ENCODE results near the gene ABHD2.

Gene ABHD2

GRCh38 chr15:89243691-89244573 is 155.7 kb downstream of the ABHD2 start, which contains the start of gene FANCI (continued):
- TF ChIP-seq, protein P1, sequence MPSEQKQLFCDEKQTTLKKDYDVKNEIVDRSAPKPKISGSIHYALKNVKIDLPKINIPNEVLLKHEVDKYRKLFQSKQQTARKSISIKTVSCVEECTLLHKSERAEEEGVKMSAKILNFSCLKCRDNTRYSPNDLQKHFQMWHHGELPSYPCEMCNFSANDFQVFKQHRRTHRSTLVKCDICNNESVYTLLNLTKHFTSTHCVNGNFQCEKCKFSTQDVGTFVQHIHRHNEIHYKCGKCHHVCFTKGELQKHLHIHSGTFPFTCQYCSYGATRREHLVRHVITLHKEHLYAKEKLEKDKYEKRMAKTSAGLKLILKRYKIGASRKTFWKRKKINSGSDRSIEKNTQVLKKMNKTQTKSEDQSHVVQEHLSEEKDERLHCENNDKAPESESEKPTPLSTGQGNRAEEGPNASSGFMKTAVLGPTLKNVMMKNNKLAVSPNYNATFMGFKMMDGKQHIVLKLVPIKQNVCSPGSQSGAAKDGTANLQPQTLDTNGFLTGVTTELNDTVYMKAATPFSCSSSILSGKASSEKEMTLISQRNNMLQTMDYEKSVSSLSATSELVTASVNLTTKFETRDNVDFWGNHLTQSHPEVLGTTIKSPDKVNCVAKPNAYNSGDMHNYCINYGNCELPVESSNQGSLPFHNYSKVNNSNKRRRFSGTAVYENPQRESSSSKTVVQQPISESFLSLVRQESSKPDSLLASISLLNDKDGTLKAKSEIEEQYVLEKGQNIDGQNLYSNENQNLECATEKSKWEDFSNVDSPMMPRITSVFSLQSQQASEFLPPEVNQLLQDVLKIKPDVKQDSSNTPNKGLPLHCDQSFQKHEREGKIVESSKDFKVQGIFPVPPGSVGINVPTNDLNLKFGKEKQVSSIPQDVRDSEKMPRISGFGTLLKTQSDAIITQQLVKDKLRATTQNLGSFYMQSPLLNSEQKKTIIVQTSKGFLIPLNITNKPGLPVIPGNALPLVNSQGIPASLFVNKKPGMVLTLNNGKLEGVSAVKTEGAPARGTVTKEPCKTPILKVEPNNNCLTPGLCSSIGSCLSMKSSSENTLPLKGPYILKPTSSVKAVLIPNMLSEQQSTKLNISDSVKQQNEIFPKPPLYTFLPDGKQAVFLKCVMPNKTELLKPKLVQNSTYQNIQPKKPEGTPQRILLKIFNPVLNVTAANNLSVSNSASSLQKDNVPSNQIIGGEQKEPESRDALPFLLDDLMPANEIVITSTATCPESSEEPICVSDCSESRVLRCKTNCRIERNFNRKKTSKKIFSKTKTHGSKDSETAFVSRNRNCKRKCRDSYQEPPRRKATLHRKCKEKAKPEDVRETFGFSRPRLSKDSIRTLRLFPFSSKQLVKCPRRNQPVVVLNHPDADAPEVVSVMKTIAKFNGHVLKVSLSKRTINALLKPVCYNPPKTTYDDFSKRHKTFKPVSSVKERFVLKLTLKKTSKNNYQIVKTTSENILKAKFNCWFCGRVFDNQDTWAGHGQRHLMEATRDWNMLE (tag by site-specific recombination; conservative IDR thresholded peaks at IDR 0.05; ENCODE audit: low read depth): no peak
- TF ChIP-seq ZNF146 (tag by site-specific recombination; IDR thresholded peaks at IDR 0.05) (no peak), KLF10 (tag by site-specific recombination; IDR thresholded peaks at IDR 0.05) (peak; percentile 29; the same call in 1 of the 2 replicates), ZNF350 (tag by site-specific recombination; IDR thresholded peaks at IDR 0.05) (no peak), MYNN (tag by site-specific recombination; IDR thresholded peaks at IDR 0.05; ENCODE audit: borderline replicate concordance) (no peak), ZNF560 (tag by site-specific recombination; IDR thresholded peaks at IDR 0.05; ENCODE audit: borderline replicate concordance) (no peak), ZNF221 (tag by site-specific recombination; IDR thresholded peaks at IDR 0.05; ENCODE audit: borderline replicate concordance) (no peak), KLF8 (tag by site-specific recombination; IDR thresholded peaks at IDR 0.05) (peak; percentile 63), ZNF140 (tag by site-specific recombination; IDR thresholded peaks at IDR 0.05) (no peak), REST (tag by site-specific recombination; IDR thresholded peaks at IDR 0.05) (no peak), ZNF155 (tag by site-specific recombination; IDR thresholded peaks at IDR 0.05) (no peak), ZNF341 (tag by site-specific recombination; IDR thresholded peaks at IDR 0.05; ENCODE audit: low read depth) (peak; percentile 82), GLIS1 (tag by site-specific recombination; IDR thresholded peaks at IDR 0.05) (peak; percentile 57; the same call in 1 of the 2 replicates), ZNF510 (tag by site-specific recombination; IDR thresholded peaks at IDR 0.05; ENCODE audit: insufficient replicate concordance) (no peak), ZNF549 (tag by site-specific recombination; IDR thresholded peaks at IDR 0.05) (no peak), ZBTB10 (tag by site-specific recombination; IDR thresholded peaks at IDR 0.05) (peak; percentile 89), ZNF660 (tag by site-specific recombination; IDR thresholded peaks at IDR 0.05) (peak; percentile 78; the same call in 1 of the 2 replicates)
- TF ChIP-seq, protein P2, sequence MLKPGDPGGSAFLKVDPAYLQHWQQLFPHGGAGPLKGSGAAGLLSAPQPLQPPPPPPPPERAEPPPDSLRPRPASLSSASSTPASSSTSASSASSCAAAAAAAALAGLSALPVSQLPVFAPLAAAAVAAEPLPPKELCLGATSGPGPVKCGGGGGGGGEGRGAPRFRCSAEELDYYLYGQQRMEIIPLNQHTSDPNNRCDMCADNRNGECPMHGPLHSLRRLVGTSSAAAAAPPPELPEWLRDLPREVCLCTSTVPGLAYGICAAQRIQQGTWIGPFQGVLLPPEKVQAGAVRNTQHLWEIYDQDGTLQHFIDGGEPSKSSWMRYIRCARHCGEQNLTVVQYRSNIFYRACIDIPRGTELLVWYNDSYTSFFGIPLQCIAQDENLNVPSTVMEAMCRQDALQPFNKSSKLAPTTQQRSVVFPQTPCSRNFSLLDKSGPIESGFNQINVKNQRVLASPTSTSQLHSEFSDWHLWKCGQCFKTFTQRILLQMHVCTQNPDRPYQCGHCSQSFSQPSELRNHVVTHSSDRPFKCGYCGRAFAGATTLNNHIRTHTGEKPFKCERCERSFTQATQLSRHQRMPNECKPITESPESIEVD (tag by site-specific recombination; IDR thresholded peaks at IDR 0.05): no peak
- TF ChIP-seq, protein P3, sequence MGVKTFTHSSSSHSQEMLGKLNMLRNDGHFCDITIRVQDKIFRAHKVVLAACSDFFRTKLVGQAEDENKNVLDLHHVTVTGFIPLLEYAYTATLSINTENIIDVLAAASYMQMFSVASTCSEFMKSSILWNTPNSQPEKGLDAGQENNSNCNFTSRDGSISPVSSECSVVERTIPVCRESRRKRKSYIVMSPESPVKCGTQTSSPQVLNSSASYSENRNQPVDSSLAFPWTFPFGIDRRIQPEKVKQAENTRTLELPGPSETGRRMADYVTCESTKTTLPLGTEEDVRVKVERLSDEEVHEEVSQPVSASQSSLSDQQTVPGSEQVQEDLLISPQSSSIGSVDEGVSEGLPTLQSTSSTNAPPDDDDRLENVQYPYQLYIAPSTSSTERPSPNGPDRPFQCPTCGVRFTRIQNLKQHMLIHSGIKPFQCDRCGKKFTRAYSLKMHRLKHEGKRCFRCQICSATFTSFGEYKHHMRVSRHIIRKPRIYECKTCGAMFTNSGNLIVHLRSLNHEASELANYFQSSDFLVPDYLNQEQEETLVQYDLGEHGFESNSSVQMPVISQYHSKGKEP (tag by site-specific recombination; IDR thresholded peaks at IDR 0.05): no peak
- TF ChIP-seq, protein P4, sequence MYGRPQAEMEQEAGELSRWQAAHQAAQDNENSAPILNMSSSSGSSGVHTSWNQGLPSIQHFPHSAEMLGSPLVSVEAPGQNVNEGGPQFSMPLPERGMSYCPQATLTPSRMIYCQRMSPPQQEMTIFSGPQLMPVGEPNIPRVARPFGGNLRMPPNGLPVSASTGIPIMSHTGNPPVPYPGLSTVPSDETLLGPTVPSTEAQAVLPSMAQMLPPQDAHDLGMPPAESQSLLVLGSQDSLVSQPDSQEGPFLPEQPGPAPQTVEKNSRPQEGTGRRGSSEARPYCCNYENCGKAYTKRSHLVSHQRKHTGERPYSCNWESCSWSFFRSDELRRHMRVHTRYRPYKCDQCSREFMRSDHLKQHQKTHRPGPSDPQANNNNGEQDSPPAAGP (tag by site-specific recombination; IDR thresholded peaks at IDR 0.05): peak; percentile 64

Measured in HEK293 (cell line).